Left lung (tissue), 10 donors: ENCODE measurements around the gene PGM2. TPM values are rescaled to one million over a fixed set of nuclear protein-coding genes. Genes with fewer than 3 reads are reported as not detected.

Experiments used
- ATAC-seq: fragments of 200-7000 bp; cut with Tn5 transposase; one replicate; pipeline ENCODE4 v1.9.1; 2020; ENCODE audit warnings: moderate library complexity
- DNase-seq, 4 donors: peaks; one replicate each; pipeline ENCODE4 v3.0.0-alpha.2; 2013 to 2020
- H3K27ac ChIP-seq, 2 donors: fragments of 200-600 bp; sonication (generic) in 1 of 2; one replicate each; pipeline versions ENCODE4 v1.5.0 to v1.8.0; 2020 to 2021
- H3K27me3 ChIP-seq, 2 donors: fragments of 200-600 bp; sonication (generic) in 1 of 2; one replicate each; pipeline versions ENCODE4 v1.5.0 to v1.8.0; 2020 to 2021
- H3K36me3 ChIP-seq, 2 donors: fragments of 200-600 bp; sonication (generic) in 1 of 2; one replicate each; pipeline versions ENCODE4 v1.5.0 to v1.8.0; 2020 to 2021
- H3K4me1 ChIP-seq, 2 donors: fragments of 200-600 bp; one replicate each; pipeline ENCODE4 v1.8.0; 2021
- H3K4me3 ChIP-seq, 2 donors: fragments of 200-600 bp; sonication (generic) in 1 of 2; one replicate each; pipeline versions ENCODE4 v1.5.0 to v1.8.0; 2020 to 2021; ENCODE audit warnings: mild to moderate bottlenecking in 1 of 2
- H3K9me3 ChIP-seq, 2 donors: fragments of 200-600 bp; sonication (generic) in 1 of 2; one replicate each; pipeline versions ENCODE4 v1.5.0 to v1.8.0; 2020 to 2021
- CTCF ChIP-seq, 2 donors: fragments of 200-600 bp; sonication (generic) in 1 of 2; IDR thresholded peaks; one replicate each; pipeline versions ENCODE4 v1.5.0 to v1.8.0; 2021; ENCODE audit warnings: antibody characterized with exemption in 2 of 2
- intact Hi-C, 2 donors: fragments of 100-400 bp; cut with DNase I; formaldehyde crosslinking; loops; one replicate each; pipeline versions ENCODE4 v1.11.2 to v1.14.2; 2022
- polyA plus RNA-seq, 6 donors: library from polyadenylated mRNA; unstranded; fragments of 120-200 nt; gene quantifications; one replicate each; pipeline ENCODE4 v1.2.1, GENCODE V29; 2013; ENCODE audit not compliant: insufficient read length in 6 of 6
- total RNA-seq, 2 donors: library from RNA; stranded (reverse); fragmentation: NEBNext Ultra II Directional; extraction: Animal tissue kit (Norgen Biotek cat#: 25700); gene quantifications; one replicate each; pipeline ENCODE4 v1.2.1, GENCODE V29; 2021
- donor health status: DM: no; HTN: yes; CAD: no.
- donor health status: DM: no; HTN: no; CAD: no.

The PGM2 gene
- total and polyA plus RNA-seq, 8 donors, result 23.0 to 30.2 (median 27.2) TPM

GRCh38 chr4:37858872-37859271, 32.4 kb downstream of the PGM2 start:
- Histone ChIP-seq H3K36me3 (peaks cover 0 to 28% of the 10 kb centered on the region in 2 donors), H3K27ac (no peak overlapping the region), H3K4me1 (peaks cover 0 to 2% of the 10 kb centered on the region in 2 donors), H3K27me3 (no peaks in the 10 kb centered on the region), H3K4me3 (no peak overlapping the region), H3K9me3 (no peaks in the 10 kb centered on the region)
- DNase-seq (peak in 2 of 4 donors; percentile 50 to 57), ATAC-seq (no peak)
- intact Hi-C loops, result no loop called here
- TF ChIP-seq CTCF (IDR thresholded peaks at IDR 0.05), result no peak

- Histone ChIP-seq H3K27ac (no peak overlapping the region), H3K9me3 (no peaks in the 10 kb centered on the region), H3K36me3 (peaks cover 0 to 22% of the 10 kb centered on the region in 2 donors), H3K27me3 (no peaks in the 10 kb centered on the region), H3K4me3 (no peak overlapping the region), H3K4me1 (peaks cover 0 to 16% of the 10 kb centered on the region in 2 donors)
- no peak for DNase-seq
- TF ChIP-seq CTCF (IDR thresholded peaks at IDR 0.05), result no peak
- no peak for ATAC-seq
- intact Hi-C loops, result no loop called here
Measured at GRCh38 chr4:37860266-37860665, 33.8 kb downstream of the PGM2 start.

DNA sequence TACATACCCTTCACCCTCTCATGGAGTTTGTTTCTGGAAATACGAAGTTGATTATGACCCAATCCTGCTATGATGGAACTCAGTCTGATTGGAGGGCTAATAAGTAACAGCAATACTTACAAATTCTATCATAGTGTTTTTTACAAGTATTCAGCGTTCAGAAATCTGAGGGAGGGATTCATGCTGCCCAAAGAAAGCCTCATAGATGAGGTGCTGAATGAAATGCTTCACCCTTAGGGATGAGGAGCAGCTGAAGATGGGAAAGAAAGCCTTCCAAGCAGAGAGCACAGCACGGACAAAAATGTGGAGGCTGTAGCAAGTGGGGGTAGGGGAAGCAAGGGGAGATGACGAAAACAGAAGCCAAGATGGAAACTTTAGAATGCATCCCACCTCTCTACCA, 36.5 kb downstream of the PGM2 start:
- no peaks in the 10 kb centered on the region for H3K9me3 ChIP-seq
- ATAC-seq (no peak), DNase-seq (peak in 1 of 4 donors; percentile 20)
- no peak overlapping the region for H3K4me3 ChIP-seq
- no peak overlapping the region for H3K27ac ChIP-seq
- peaks cover 0 to 31% of the 10 kb centered on the region in 2 donors for H3K4me1 ChIP-seq
- TF ChIP-seq CTCF (IDR thresholded peaks at IDR 0.05), result no peak
- intact Hi-C loops, result no loop called here
- H3K27me3 ChIP-seq, result no peaks in the 10 kb centered on the region
- peaks cover 0 to 7% of the 10 kb centered on the region in 2 donors for H3K36me3 ChIP-seq

GRCh38 chr4:37864786-37865185, 38.3 kb downstream of the PGM2 start:
- peak overlapping the region in 1 of 2 donors; percentile 86 for H3K27ac ChIP-seq

GRCh38 chr4:37865450-37865849, 39.0 kb downstream of the PGM2 start:
- Histone ChIP-seq H3K4me3 (no peak overlapping the region), H3K36me3 (peaks cover 0 to 11% of the 10 kb centered on the region in 2 donors), H3K27me3 (no peaks in the 10 kb centered on the region), H3K27ac (peak overlapping the region in 1 of 2 donors; percentile 86), H3K4me1 (peaks cover 0 to 31% of the 10 kb centered on the region in 2 donors), H3K9me3 (no peaks in the 10 kb centered on the region)
- TF ChIP-seq CTCF (IDR thresholded peaks at IDR 0.05), result no peak
- DNase-seq (no peak), ATAC-seq (no peak)
- intact Hi-C loops, result no loop called here

More at GRCh38 chr4:37864786-37865185, 38.3 kb downstream of the PGM2 start:
- Histone ChIP-seq H3K36me3 (peaks cover 0 to 11% of the 10 kb centered on the region in 2 donors), H3K4me3 (no peak overlapping the region), H3K9me3 (no peaks in the 10 kb centered on the region), H3K27me3 (no peaks in the 10 kb centered on the region), H3K4me1 (peaks cover 0 to 31% of the 10 kb centered on the region in 2 donors)
- intact Hi-C loops, result no loop called here
- ATAC-seq, result peak; percentile 53
- no peak for TF ChIP-seq CTCF (IDR thresholded peaks at IDR 0.05)
- no peak for DNase-seq
